SK-N-MC (cell line): ENCODE results near the gene TOX2.

ENCODE experiments used
- EZH2 ChIP-seq: fragments of 200-600 bp; sonication (generic); IDR thresholded peaks from one replicate; pipeline ENCODE4 v1.6.1; 2017; ENCODE audit warnings: antibody characterized with exemption
- FOXP2 ChIP-seq: optimal IDR thresholded peaks from 2 replicates; pipeline ENCODE3; 2011; ENCODE audit warnings: mild to moderate bottlenecking, moderate library complexity; ENCODE audit not compliant: insufficient read depth; ENCODE audit errors: extremely low read length, control extremely low read depth
- POLR2AphosphoS5 ChIP-seq: IDR thresholded peaks from 2 replicates; pipeline ENCODE4 v1.6.1; 2012; ENCODE audit warnings: mild to moderate bottlenecking, low read depth, low read length, borderline replicate concordance

DNA sequence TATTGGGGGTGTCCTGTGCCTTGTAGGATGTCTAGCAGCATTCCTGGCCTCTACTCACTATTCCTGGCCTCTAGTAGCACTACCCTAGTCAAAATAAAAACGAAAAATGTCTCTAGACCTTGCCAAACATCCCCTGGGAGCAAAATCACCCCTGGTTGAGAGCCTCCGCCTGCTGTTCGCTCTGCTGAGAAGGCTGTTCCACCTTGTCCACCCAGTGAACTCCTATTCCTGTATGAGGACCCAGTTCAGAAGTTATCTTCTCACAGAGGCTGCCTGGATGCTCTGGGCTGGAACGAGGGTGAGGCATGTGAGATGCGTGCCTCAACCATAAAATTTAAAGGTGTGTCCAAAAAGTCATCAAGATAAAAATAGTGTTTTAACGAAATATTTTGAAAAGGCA lies 101.9 kb downstream of the TOX2 start:
- TF ChIP-seq EZH2, result no peak
- TF ChIP-seq POLR2AphosphoS5, result no peak
- no peak for TF ChIP-seq FOXP2
